Neural crest cell (in vitro differentiated cells): Measurements from ENCODE around the gene TMEM263. TPM values are rescaled to one million over a fixed set of nuclear protein-coding genes. Genes with fewer than 3 reads are reported as not detected.

Experiments
- DNase-seq: peaks from one replicate; pipeline ENCODE4 v3.0.0; 2021; ENCODE audit warnings: low read depth, mixed read lengths, low spot score
- H3K27ac Mint-ChIP-seq: one replicate; pipeline ENCODE4 v1.8.0; 2021; ENCODE audit warnings: mild to moderate bottlenecking, mixed read lengths; ENCODE audit not compliant: unreplicated experiment
- H3K27me3 Mint-ChIP-seq: 2 replicates; pipeline ENCODE4 v1.8.0; 2021; ENCODE audit warnings: low read depth, mild to moderate bottlenecking, mixed read lengths
- H3K36me3 Mint-ChIP-seq: 2 replicates; pipeline ENCODE4 v1.8.0; 2021; ENCODE audit warnings: low read depth, mild to moderate bottlenecking, mixed read lengths
- H3K4me1 Mint-ChIP-seq: 2 replicates; pipeline ENCODE4 v1.8.0; 2021; ENCODE audit warnings: mixed read lengths
- H3K4me3 Mint-ChIP-seq: one replicate; pipeline ENCODE4 v1.8.0; 2021; ENCODE audit warnings: mild to moderate bottlenecking, mixed read lengths
- H3K9me3 Mint-ChIP-seq: 2 replicates; pipeline ENCODE4 v1.8.0; 2021; ENCODE audit warnings: mixed read lengths
- CTCF ChIP-seq: fragments of 200-600 bp; sonication (generic); conservative IDR thresholded peaks from 2 replicates; pipeline ENCODE4 v1.5.0; 2021; ENCODE audit warnings: antibody characterized with exemption, mild to moderate bottlenecking
- total RNA-seq: library from RNA; stranded (reverse); gene quantifications from 2 replicates; pipeline ENCODE4 v1.2.1, GENCODE V29; 2021

Gene TMEM263
- total RNA-seq, 1 donor from 2014 or later, result 27.9 TPM

GRCh38 chr12:106980944-106981343 is 25.2 kb downstream of the TMEM263 start:
- H3K27me3 Mint-ChIP-seq, result no peaks in the 10 kb centered on the region
- peaks cover 23% of the 10 kb centered on the region for H3K36me3 Mint-ChIP-seq
- no peak for TF ChIP-seq CTCF
- no peak for DNase-seq
- peaks cover 5% of the 10 kb centered on the region for H3K9me3 Mint-ChIP-seq
- peaks cover 19% of the 10 kb centered on the region for H3K4me1 Mint-ChIP-seq
- H3K27ac Mint-ChIP-seq, result no peak overlapping the region
- H3K4me3 Mint-ChIP-seq, result no peak overlapping the region

GRCh38 chr12:106981788-106982187 is 26.1 kb downstream of the TMEM263 start:
- Mint-ChIP-seq H3K27me3 (no peaks in the 10 kb centered on the region), H3K4me3 (no peak overlapping the region), H3K27ac (no peak overlapping the region), H3K4me1 (peaks cover 27% of the 10 kb centered on the region), H3K9me3 (peaks cover 5% of the 10 kb centered on the region), H3K36me3 (peaks cover 23% of the 10 kb centered on the region)
- no peak for TF ChIP-seq CTCF
- DNase-seq, result no peak

- Mint-ChIP-seq H3K27me3 (no peaks in the 10 kb centered on the region), H3K9me3 (peaks cover 5% of the 10 kb centered on the region), H3K27ac (no peak overlapping the region), H3K4me1 (peaks cover 32% of the 10 kb centered on the region), H3K4me3 (no peak overlapping the region), H3K36me3 (peaks cover 23% of the 10 kb centered on the region)
- no peak for DNase-seq
- TF ChIP-seq CTCF, result no peak
Observed at GRCh38 chr12:106982229-106982628, 26.5 kb downstream of the TMEM263 start.

- H3K27me3 Mint-ChIP-seq, result no peaks in the 10 kb centered on the region
- H3K4me3 Mint-ChIP-seq, result peak overlapping the region; percentile 45
- H3K36me3 Mint-ChIP-seq, result peaks cover 21% of the 10 kb centered on the region
- peaks cover 37% of the 10 kb centered on the region for H3K4me1 Mint-ChIP-seq
- no peak for DNase-seq
- H3K9me3 Mint-ChIP-seq, result peaks cover 5% of the 10 kb centered on the region
- no peak for TF ChIP-seq CTCF
- H3K27ac Mint-ChIP-seq, result peak overlapping the region; percentile 14
Observed at GRCh38 chr12:106984588-106985137, 29.0 kb downstream of the TMEM263 start.

GRCh38 chr12:106985479-106985878 is 29.8 kb downstream of the TMEM263 start:
- H3K27ac Mint-ChIP-seq, result peak overlapping the region; percentile 88
- H3K9me3 Mint-ChIP-seq, result peaks cover 5% of the 10 kb centered on the region
- no peaks in the 10 kb centered on the region for H3K27me3 Mint-ChIP-seq
- peak overlapping the region; percentile 96 for H3K4me3 Mint-ChIP-seq
- TF ChIP-seq CTCF, result no peak
- peaks cover 37% of the 10 kb centered on the region for H3K4me1 Mint-ChIP-seq
- DNase-seq, result no peak
- H3K36me3 Mint-ChIP-seq, result peaks cover 21% of the 10 kb centered on the region
